Mesenchymal stem cell (in vitro differentiated cells and primary cell): Measurements from ENCODE around the gene KRT83.

Experiments
- DNase-seq: peaks from one replicate; pipeline ENCODE4 v3.0.0-alpha.2; 2013
- H2AFZ ChIP-seq: one replicate; pipeline ENCODE4 v1.6.1; 2013; ENCODE audit warnings: low read depth, mild to moderate bottlenecking, control low read depth, inconsistent platforms, low read length, moderate library complexity
- H2AK5ac ChIP-seq: 2 replicates; pipeline ENCODE4 v1.6.1; 2013; ENCODE audit warnings: low read length, moderate library complexity, mild to moderate bottlenecking, inconsistent platforms; ENCODE audit not compliant: severe bottlenecking
- H2BK120ac ChIP-seq: one replicate; pipeline ENCODE4 v1.6.1; 2013; ENCODE audit warnings: low read depth, mild to moderate bottlenecking, inconsistent platforms, low read length, moderate library complexity
- H2BK12ac ChIP-seq, 2 experiments: one replicate each; pipeline ENCODE4 v1.6.1; 2013; ENCODE audit warnings: inconsistent platforms in 2 of 2, low read length in 2 of 2, mild to moderate bottlenecking in 2 of 2, moderate library complexity in 2 of 2, control low read depth in 1 of 2
- H2BK15ac ChIP-seq: one replicate; pipeline ENCODE4 v1.6.1; 2013; ENCODE audit warnings: mild to moderate bottlenecking, low read depth, inconsistent platforms; ENCODE audit not compliant: poor library complexity, severe bottlenecking
- H2BK5ac ChIP-seq: 2 replicates; pipeline ENCODE4 v1.6.1; 2013; ENCODE audit warnings: low read depth, mild to moderate bottlenecking, low read length, control low read depth, inconsistent platforms; ENCODE audit not compliant: poor library complexity, severe bottlenecking
- H3K14ac ChIP-seq, 2 experiments: one replicate each; pipeline ENCODE4 v1.6.1; 2013; ENCODE audit warnings: inconsistent platforms in 2 of 2, low read length in 2 of 2, control low read depth in 1 of 2, mild to moderate bottlenecking in 1 of 2, moderate library complexity in 1 of 2
- H3K18ac ChIP-seq, 2 experiments: one replicate each; pipeline ENCODE4 v1.6.1; 2013; ENCODE audit warnings: inconsistent platforms in 2 of 2, low read length in 2 of 2, control low read depth in 1 of 2, low read depth in 1 of 2, mild to moderate bottlenecking in 1 of 2
- H3K23ac ChIP-seq, 2 experiments: one replicate each; pipeline ENCODE4 v1.6.1; 2013; ENCODE audit warnings: inconsistent platforms in 2 of 2, low read length in 2 of 2, mild to moderate bottlenecking in 2 of 2, moderate library complexity in 2 of 2, control low read depth in 1 of 2
- H3K27ac ChIP-seq: 2 replicates; pipeline ENCODE4 v1.5.1; 2013; ENCODE audit warnings: mild to moderate bottlenecking, moderate library complexity, low read length, control low read depth, inconsistent platforms; ENCODE audit not compliant: poor library complexity, severe bottlenecking
- H3K27me3 ChIP-seq, 2 experiments: 2 replicates each; pipeline versions ENCODE4 v1.6.1 to v1.7.0; 2013; ENCODE audit warnings: low read length in 2 of 2, mild to moderate bottlenecking in 2 of 2, moderate library complexity in 2 of 2, control low read depth in 1 of 2, inconsistent platforms in 1 of 2; ENCODE audit not compliant: control insufficient read depth in 1 of 2, insufficient read depth in 1 of 2
- H3K36me3 ChIP-seq, 2 experiments: 2 replicates each; pipeline versions ENCODE4 v1.6.1 to v1.7.0; 2013; ENCODE audit warnings: low read length in 2 of 2, control low read depth in 1 of 2, inconsistent platforms in 1 of 2, low read depth in 1 of 2, mild to moderate bottlenecking in 1 of 2; ENCODE audit not compliant: insufficient read depth in 2 of 2, control insufficient read depth in 1 of 2
- H3K4ac ChIP-seq, 2 experiments: one replicate each; pipeline ENCODE4 v1.6.1; 2013; ENCODE audit warnings: inconsistent platforms in 2 of 2, low read length in 2 of 2, mild to moderate bottlenecking in 2 of 2, moderate library complexity in 2 of 2, control low read depth in 1 of 2, low read depth in 1 of 2
- H3K4me1 ChIP-seq: 2 replicates; pipeline ENCODE4 v1.6.1; 2013; ENCODE audit warnings: low read depth, low read length, control low read depth; ENCODE audit not compliant: control insufficient read depth, insufficient read depth
- H3K4me2 ChIP-seq: 2 replicates; pipeline ENCODE4 v1.6.1; 2013; ENCODE audit warnings: low read length, mild to moderate bottlenecking, inconsistent platforms; ENCODE audit not compliant: poor library complexity, severe bottlenecking
- H3K4me3 ChIP-seq, 2 experiments: 2 replicates each; pipeline versions ENCODE4 v1.5.1 to v1.7.0; 2013; ENCODE audit warnings: low read length in 2 of 2, mild to moderate bottlenecking in 2 of 2, control low read depth in 1 of 2, low read depth in 1 of 2; ENCODE audit not compliant: insufficient read depth in 1 of 2
- H3K79me1 ChIP-seq: replicated peaks from 2 replicates; pipeline ENCODE4 v1.6.1; 2013; ENCODE audit warnings: mild to moderate bottlenecking, control low read depth, low read length, inconsistent platforms; ENCODE audit not compliant: poor library complexity, severe bottlenecking
- H3K9ac ChIP-seq: 2 replicates; pipeline ENCODE4 v1.7.0; 2013; ENCODE audit warnings: mild to moderate bottlenecking, low read length, moderate library complexity
- H3K9me3 ChIP-seq: 2 replicates; pipeline ENCODE4 v1.7.0; 2013; ENCODE audit warnings: mild to moderate bottlenecking, low read length; ENCODE audit not compliant: control insufficient read depth
- H4K8ac ChIP-seq: one replicate; pipeline ENCODE4 v1.6.1; 2013; ENCODE audit warnings: inconsistent platforms, mild to moderate bottlenecking, low read length, moderate library complexity
- H4K91ac ChIP-seq: one replicate; pipeline ENCODE4 v1.6.1; 2013; ENCODE audit warnings: mild to moderate bottlenecking, low read length, inconsistent platforms
- WGBS: methylation state at CpG from one replicate; pipeline ENCODE4 v1.1.7; 2013; ENCODE audit warnings: mixed read lengths; 5-methylcytosine and 5-hydroxymethylcytosine counted together

Gene KRT83

DNA sequence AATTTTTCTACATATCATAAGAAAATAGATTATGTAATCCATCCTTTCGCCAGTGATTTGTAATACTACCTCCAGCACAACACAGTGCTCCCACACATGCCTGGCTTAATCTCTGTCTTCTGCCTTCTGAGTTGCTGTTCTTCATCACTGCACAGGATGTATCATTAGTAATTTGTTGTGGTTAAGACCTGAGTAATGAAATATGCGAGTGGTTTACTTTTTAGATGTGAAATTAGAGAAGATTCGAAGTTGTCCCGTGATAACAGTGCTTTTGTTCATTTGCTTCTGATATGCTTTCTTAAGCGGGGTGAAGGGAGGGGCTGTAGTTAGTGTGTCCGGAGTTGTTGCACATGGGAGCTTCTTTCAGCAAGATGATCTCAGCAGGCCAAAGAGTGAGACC, 28.0 kb upstream of the KRT83 start:
- no peaks in the 10 kb centered on the region for H3K4me1 ChIP-seq
- H3K9me3 ChIP-seq: no peaks in the 10 kb centered on the region
- H3K23ac ChIP-seq: no peak overlapping the region
- H3K18ac ChIP-seq: no peak overlapping the region
- H2BK120ac ChIP-seq: no peak overlapping the region
- no peak overlapping the region for H4K8ac ChIP-seq
- no peak overlapping the region for H3K4me3 ChIP-seq
- H2BK15ac ChIP-seq: no peak overlapping the region
- DNase-seq: no peak
- no peak overlapping the region for H3K4me2 ChIP-seq
- H3K4ac ChIP-seq: no peak overlapping the region
- H3K36me3 ChIP-seq: no peaks in the 10 kb centered on the region
- H3K27me3 ChIP-seq: peaks cover 51 to 93% of the 10 kb centered on the region in 2 experiments
- H4K91ac ChIP-seq: no peak overlapping the region
- no peak overlapping the region for H3K27ac ChIP-seq
- H3K79me1 ChIP-seq: no peaks in the 10 kb centered on the region
- no peak overlapping the region for H2AFZ ChIP-seq
- 88% methylated on average over 6 of the region's 6 CpGs for WGBS
- no peak overlapping the region for H2BK12ac ChIP-seq
- H3K9ac ChIP-seq: no peak overlapping the region
- no peak overlapping the region for H2BK5ac ChIP-seq
- H2AK5ac ChIP-seq: no peak overlapping the region
- no peak overlapping the region for H3K14ac ChIP-seq

DNA sequence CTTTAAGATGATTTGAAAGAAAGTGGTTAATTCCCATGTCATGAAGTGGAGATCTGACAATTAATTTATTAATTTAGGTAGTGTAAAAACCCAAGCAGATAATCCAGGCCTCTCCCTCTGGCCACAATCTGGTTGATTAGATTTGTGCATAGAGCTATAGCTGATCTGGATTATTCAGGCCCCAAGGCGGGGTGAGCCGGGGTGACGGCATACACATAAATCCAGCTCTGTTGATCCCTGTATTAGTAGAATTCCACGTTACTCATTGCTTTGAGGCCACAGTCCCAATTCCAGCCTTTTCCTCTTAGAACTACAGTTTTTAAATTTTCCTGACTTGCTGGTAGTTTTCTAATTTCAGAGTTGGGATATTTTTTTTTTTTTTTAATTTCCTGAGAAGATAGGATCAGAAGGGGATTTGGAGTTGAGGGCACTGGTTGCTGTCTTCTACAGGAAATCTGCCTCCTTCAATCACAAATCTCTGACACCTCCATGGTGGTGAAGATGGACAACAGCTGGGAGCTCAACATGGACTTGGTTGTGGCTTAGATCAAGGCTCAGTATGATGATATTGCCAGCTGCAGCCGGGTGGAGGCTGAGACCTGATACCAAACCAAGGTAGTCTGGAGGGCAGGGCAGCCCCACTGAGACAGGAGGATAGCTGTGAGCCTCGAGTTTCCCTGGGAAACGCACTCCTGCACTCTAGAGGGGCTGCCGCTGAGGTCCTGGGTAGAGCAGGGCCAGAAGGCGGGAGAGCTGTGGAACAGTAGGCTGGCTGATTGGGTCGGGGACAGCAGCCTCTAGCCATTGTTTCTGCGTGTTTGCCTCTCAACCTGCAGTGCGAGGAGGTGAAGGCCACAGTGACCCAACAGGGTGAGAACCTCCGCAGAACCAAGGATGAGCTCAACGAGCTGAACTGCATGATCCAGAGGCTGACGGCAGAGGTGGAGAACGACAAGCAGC, 26.6 kb upstream of the KRT83 start:
- Histone ChIP-seq H3K27ac (no peak overlapping the region), H3K27me3 (peaks cover 54 to 93% of the 10 kb centered on the region in 2 experiments), H2AK5ac (no peak overlapping the region), H4K91ac (no peak overlapping the region), H4K8ac (no peak overlapping the region), H3K14ac (no peak overlapping the region), H3K18ac (no peak overlapping the region), H2AFZ (no peak overlapping the region), H2BK5ac (no peak overlapping the region), H3K79me1 (no peaks in the 10 kb centered on the region), H3K4me2 (no peak overlapping the region), H3K4me1 (no peaks in the 10 kb centered on the region), H3K9ac (no peak overlapping the region), H3K4me3 (no peak overlapping the region), H3K23ac (no peak overlapping the region), H3K4ac (no peak overlapping the region), H2BK120ac (no peak overlapping the region), H3K9me3 (peaks cover 7% of the 10 kb centered on the region), H3K36me3 (no peaks in the 10 kb centered on the region), H2BK12ac (no peak overlapping the region), H2BK15ac (no peak overlapping the region)
- WGBS: 65% methylated on average over 15 of the region's 16 CpGs
- DNase-seq: no peak

DNA sequence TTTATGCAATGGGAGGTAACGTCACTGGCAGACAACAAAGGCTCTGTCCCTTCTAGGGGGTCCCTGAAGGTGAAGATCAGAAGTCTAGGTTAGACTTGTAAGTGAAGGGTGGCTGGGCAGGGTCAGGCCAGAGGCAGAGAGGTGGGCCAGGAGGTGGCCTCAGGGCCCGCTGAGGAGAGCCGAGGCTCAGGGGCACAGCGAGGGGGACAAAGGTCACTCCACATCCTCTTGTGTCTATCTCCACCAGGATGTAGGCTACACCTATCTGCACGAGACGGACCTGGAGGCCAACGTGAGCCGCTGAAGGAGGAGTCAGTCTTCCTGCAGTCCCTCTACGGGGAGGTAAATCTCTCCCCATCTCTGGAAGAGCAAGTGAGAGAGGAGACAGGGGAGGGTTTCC, 25.8 kb upstream of the KRT83 start:
- Histone ChIP-seq H3K27me3 (peaks cover 55 to 93% of the 10 kb centered on the region in 2 experiments), H3K9ac (no peak overlapping the region), H2BK5ac (no peak overlapping the region), H2BK120ac (no peak overlapping the region), H2BK12ac (no peak overlapping the region), H3K4me1 (no peaks in the 10 kb centered on the region), H2AFZ (no peak overlapping the region), H3K4ac (no peak overlapping the region), H3K23ac (no peak overlapping the region), H4K91ac (no peak overlapping the region), H3K36me3 (no peaks in the 10 kb centered on the region), H4K8ac (no peak overlapping the region), H3K18ac (no peak overlapping the region), H3K9me3 (peaks cover 7% of the 10 kb centered on the region), H3K4me3 (no peak overlapping the region), H3K79me1 (no peaks in the 10 kb centered on the region), H3K14ac (no peak overlapping the region), H2AK5ac (no peak overlapping the region), H3K4me2 (no peak overlapping the region), H3K27ac (no peak overlapping the region), H2BK15ac (no peak overlapping the region)
- no peak for DNase-seq
- 78% methylated on average over 9 of the region's 9 CpGs for WGBS

DNA sequence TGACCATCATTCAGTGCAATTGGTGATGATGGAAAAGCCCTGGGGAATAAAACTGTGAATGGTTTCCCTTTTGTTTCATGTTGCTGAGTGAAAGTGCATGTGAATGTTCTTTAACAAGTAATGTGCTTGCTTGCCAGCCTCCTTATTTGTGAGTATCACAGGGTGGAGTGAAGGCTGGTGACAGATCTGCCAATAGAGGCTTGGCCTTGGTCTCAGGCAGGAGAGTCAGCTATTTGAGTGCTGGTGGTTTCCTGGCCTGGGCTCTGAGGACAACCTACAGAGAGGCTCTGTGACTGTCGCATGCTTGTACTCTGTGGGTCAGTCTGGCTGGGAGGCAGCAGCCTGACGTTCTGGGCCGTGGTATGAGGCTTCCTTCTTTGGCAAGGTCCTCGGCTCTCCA, 25.4 kb upstream of the KRT83 start:
- H3K4me3 ChIP-seq: no peak overlapping the region
- no peak overlapping the region for H2BK120ac ChIP-seq
- H3K9me3 ChIP-seq: peaks cover 7% of the 10 kb centered on the region
- no peak overlapping the region for H2BK5ac ChIP-seq
- H3K9ac ChIP-seq: no peak overlapping the region
- no peaks in the 10 kb centered on the region for H3K79me1 ChIP-seq
- no peak overlapping the region for H3K4ac ChIP-seq
- no peak overlapping the region for H2AFZ ChIP-seq
- no peak overlapping the region for H4K91ac ChIP-seq
- no peak overlapping the region for H2BK12ac ChIP-seq
- no peak overlapping the region for H2BK15ac ChIP-seq
- no peaks in the 10 kb centered on the region for H3K36me3 ChIP-seq
- no peak overlapping the region for H3K14ac ChIP-seq
- H3K27ac ChIP-seq: no peak overlapping the region
- H3K4me1 ChIP-seq: no peaks in the 10 kb centered on the region
- no peak overlapping the region for H4K8ac ChIP-seq
- no peak overlapping the region for H3K4me2 ChIP-seq
- peaks cover 56 to 93% of the 10 kb centered on the region in 2 experiments for H3K27me3 ChIP-seq
- H3K23ac ChIP-seq: no peak overlapping the region
- H3K18ac ChIP-seq: no peak overlapping the region
- 63% methylated on average over 4 of the region's 4 CpGs for WGBS
- no peak overlapping the region for H2AK5ac ChIP-seq
- no peak for DNase-seq
